Thyroid gland (tissue), 4 donors: ENCODE results near the gene SST. TPM values are rescaled to one million over a fixed set of nuclear protein-coding genes. Genes with fewer than 3 reads are reported as not detected.

ENCODE experiments used
- DNase-seq, 2 donors: peaks; one replicate each; pipeline ENCODE4 v3.0.0-alpha.2; 2019
- H3K27ac ChIP-seq, 3 donors: fragments of 200-600 bp; sonication (generic); 1 replicate in 2 of 3; 2 replicates in 1 of 3; pipeline ENCODE4 v1.5.1; 2016 to 2019; ENCODE audit warnings: mild to moderate bottlenecking in 1 of 3, moderate library complexity in 1 of 3
- H3K27me3 ChIP-seq: fragments of 200-600 bp; sonication (generic); one replicate; pipeline ENCODE4 v1.5.1; 2019
- H3K36me3 ChIP-seq, 2 donors: fragments of 200-600 bp; sonication (generic); one replicate each; pipeline ENCODE4 v1.5.1; 2016 to 2019
- H3K4me1 ChIP-seq, 2 donors: fragments of 200-600 bp; sonication (generic); one replicate each; pipeline ENCODE4 v1.5.1; 2017 to 2019
- H3K4me3 ChIP-seq, 3 donors: fragments of 200-600 bp; sonication (generic); replicated peaks in 1 of 3; 1 replicate in 2 of 3; 2 replicates in 1 of 3; pipeline ENCODE4 v1.5.1; 2016; ENCODE audit warnings: mild to moderate bottlenecking in 1 of 3
- H3K9me3 ChIP-seq: fragments of 200-600 bp; sonication (generic); one replicate; pipeline ENCODE4 v1.5.1; 2017
- POLR2A ChIP-seq, 2 donors: fragments of 450-650 bp; IDR thresholded peaks; one replicate each; pipeline ENCODE4 v1.6.1; 2017; ENCODE audit warnings: antibody characterized with exemption in 2 of 2, mild to moderate bottlenecking in 2 of 2, moderate library complexity in 1 of 2
- WGBS, 2 donors: methylation state at CpG; one replicate each; pipeline ENCODE4 v1.1.5; 2017; 5-methylcytosine and 5-hydroxymethylcytosine counted together
- intact Hi-C: fragments of 100-400 bp; cut with DNase I; formaldehyde crosslinking; loops from one replicate; pipeline ENCODE4 v1.15.1; 2023
- total RNA-seq, 4 donors: library from RNA; depleted of rRNA; stranded (reverse); fragments of >200 nt; gene quantifications; one replicate each; pipeline ENCODE4 v1.2.3, GENCODE V29; 2016
- TF ChIP-seq, protein P1 (sequence below), 6 experiments: fragments of 200-600 bp in 3 of 6; fragments of 450-650 bp in 3 of 6; sonication (generic) in 3 of 6; IDR thresholded peaks; one replicate each; pipeline ENCODE4 v1.5.1; 2016 to 2019; ENCODE audit warnings: antibody characterized with exemption in 6 of 6, mild to moderate bottlenecking in 2 of 6, inconsistent platforms in 1 of 6, moderate library complexity in 1 of 6

The SST gene
- total RNA-seq, 4 donors from 2014 or later: 1.5 TPM; not detected in 3

DNA sequence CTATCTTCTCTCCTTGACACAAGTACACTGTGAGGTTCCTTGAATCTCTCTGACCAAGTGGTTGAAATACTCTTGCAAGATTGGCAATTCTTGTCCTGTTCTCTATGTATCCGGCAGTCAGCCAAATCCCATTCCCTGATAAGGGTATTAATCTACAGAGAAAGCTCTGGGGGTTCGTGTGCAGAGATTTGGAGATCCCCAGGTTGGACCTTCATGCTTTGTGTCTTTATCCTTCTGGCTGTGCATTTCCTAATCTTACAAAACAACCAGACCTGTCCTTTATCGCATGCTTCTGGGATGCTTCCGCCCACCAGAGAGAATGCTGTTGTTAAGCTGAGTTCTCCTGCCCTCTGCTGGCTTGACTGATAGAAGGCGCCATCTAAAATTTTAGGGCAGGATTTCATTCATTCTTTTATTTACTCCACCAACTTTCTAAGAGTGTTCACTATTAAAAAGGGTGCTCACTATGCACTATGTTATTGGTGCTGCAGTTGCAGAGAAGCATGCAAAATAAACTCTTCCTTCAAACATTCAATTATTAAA lies 8.6 kb upstream of the SST start:
- H3K9me3 ChIP-seq: no peaks in the 10 kb centered on the region
- intact Hi-C loops: loop anchor here (2.0 to 10.0 kb wide), 2 partner anchors 360 to 454 kb away; no protein-coding TSS in a partner anchor
- WGBS, 2 donors: 20 to 22% methylated on average over 5 of the region's 5 CpGs
- H3K36me3 ChIP-seq: no peaks in the 10 kb centered on the region
- H3K27me3 ChIP-seq: no peaks in the 10 kb centered on the region
- no peak for TF ChIP-seq POLR2A (IDR thresholded peaks at IDR 0.05)
- TF ChIP-seq, protein P1, sequence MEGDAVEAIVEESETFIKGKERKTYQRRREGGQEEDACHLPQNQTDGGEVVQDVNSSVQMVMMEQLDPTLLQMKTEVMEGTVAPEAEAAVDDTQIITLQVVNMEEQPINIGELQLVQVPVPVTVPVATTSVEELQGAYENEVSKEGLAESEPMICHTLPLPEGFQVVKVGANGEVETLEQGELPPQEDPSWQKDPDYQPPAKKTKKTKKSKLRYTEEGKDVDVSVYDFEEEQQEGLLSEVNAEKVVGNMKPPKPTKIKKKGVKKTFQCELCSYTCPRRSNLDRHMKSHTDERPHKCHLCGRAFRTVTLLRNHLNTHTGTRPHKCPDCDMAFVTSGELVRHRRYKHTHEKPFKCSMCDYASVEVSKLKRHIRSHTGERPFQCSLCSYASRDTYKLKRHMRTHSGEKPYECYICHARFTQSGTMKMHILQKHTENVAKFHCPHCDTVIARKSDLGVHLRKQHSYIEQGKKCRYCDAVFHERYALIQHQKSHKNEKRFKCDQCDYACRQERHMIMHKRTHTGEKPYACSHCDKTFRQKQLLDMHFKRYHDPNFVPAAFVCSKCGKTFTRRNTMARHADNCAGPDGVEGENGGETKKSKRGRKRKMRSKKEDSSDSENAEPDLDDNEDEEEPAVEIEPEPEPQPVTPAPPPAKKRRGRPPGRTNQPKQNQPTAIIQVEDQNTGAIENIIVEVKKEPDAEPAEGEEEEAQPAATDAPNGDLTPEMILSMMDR (IDR thresholded peaks at IDR 0.05): peak in 3 of 6 experiments; percentile 48 to 67 (median 59)
- peak; percentile 24 to 39 for DNase-seq
- no peaks in the 10 kb centered on the region for H3K4me1 ChIP-seq
- no peak overlapping the region for H3K27ac ChIP-seq
- H3K4me3 ChIP-seq: no peak overlapping the region

DNA sequence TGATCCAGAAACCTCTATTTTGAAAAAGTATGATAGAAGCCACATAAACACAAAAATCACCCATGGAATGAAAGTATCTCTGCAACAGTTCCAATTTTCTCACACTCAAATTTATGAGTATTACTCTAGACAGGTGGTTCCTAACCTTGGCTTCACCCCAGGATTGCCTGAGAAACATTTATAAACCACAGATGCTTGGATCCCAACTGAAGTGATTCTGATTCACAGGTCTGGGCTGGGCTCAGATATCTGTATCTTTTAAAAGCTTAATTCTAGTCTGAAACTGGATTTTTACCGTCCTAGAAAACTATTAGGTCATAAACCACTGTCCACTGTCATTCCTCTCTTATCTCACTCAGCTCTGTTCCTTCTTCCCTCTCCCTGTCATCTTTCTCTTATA lies 7.4 kb upstream of the SST start:
- Histone ChIP-seq H3K36me3 (no peaks in the 10 kb centered on the region), H3K4me1 (no peaks in the 10 kb centered on the region), H3K27ac (no peak overlapping the region), H3K4me3 (no peak overlapping the region), H3K27me3 (no peaks in the 10 kb centered on the region), H3K9me3 (no peaks in the 10 kb centered on the region)
- no peak for DNase-seq
- TF ChIP-seq POLR2A (IDR thresholded peaks at IDR 0.05): no peak
- TF ChIP-seq, protein P1 (IDR thresholded peaks at IDR 0.05): no peak
- intact Hi-C loops: loop anchor here (2.0 to 10.0 kb wide), 2 partner anchors 359 to 453 kb away; no protein-coding TSS in a partner anchor
- WGBS, 2 donors: 59 to 70% methylated on average over 1 of the region's 1 CpG

DNA sequence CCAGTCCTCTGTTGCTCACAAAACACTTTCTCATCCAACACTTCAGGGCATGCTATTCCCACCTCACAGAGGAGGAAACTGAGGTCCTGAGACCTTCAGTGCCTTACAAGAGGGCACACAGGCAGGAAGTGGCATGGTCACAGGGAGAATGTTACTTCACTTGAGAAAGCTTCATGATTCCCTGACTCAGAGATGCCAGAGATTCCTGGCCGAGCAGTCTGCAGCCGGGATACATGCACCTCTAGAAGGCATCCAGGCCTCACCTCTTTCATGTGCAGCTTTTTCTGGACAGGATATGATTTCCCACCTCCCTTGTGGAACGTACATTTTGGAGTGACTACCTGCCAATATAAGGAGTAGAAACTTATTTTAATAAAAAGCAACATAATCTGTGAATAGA lies 2.8 kb upstream of the SST start:
- no peaks in the 10 kb centered on the region for H3K36me3 ChIP-seq
- no peak overlapping the region for H3K27ac ChIP-seq
- WGBS, 2 donors: 48 to 61% methylated on average over 3 of the region's 3 CpGs
- intact Hi-C loops: loop anchor here (10.0 kb wide), 1 partner anchor 448 kb away; no protein-coding TSS in a partner anchor
- H3K4me3 ChIP-seq: no peak overlapping the region
- H3K9me3 ChIP-seq: no peaks in the 10 kb centered on the region
- DNase-seq: no peak
- no peak for TF ChIP-seq POLR2A (IDR thresholded peaks at IDR 0.05)
- TF ChIP-seq, protein P1 (IDR thresholded peaks at IDR 0.05): no peak
- no peaks in the 10 kb centered on the region for H3K4me1 ChIP-seq
- no peaks in the 10 kb centered on the region for H3K27me3 ChIP-seq

DNA sequence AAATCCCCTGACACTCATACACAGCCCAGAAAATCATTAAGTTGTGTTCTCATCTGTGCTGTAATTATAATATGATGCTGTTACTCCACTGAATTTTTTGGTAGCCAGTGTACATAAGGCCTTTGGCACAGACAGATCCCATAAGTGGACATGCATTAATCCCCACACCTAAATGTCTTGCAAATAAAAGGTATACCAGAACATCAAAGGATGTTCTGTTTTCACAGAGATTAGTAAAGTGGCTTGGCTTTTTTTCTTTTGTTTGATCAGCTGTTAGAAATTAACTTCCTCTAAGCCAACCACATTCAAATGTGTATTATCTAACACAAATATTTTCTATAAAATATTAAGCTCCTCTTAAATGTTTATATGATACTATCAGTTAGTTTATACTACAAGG lies 2.7 kb downstream of the SST start:
- no peak overlapping the region for H3K27ac ChIP-seq
- H3K4me3 ChIP-seq: no peak overlapping the region
- intact Hi-C loops: no loop called here
- no peaks in the 10 kb centered on the region for H3K9me3 ChIP-seq
- no peaks in the 10 kb centered on the region for H3K36me3 ChIP-seq
- DNase-seq: no peak
- no peaks in the 10 kb centered on the region for H3K4me1 ChIP-seq
- no peaks in the 10 kb centered on the region for H3K27me3 ChIP-seq
- TF ChIP-seq, protein P1 (IDR thresholded peaks at IDR 0.05): no peak
- no peak for TF ChIP-seq POLR2A (IDR thresholded peaks at IDR 0.05)

DNA sequence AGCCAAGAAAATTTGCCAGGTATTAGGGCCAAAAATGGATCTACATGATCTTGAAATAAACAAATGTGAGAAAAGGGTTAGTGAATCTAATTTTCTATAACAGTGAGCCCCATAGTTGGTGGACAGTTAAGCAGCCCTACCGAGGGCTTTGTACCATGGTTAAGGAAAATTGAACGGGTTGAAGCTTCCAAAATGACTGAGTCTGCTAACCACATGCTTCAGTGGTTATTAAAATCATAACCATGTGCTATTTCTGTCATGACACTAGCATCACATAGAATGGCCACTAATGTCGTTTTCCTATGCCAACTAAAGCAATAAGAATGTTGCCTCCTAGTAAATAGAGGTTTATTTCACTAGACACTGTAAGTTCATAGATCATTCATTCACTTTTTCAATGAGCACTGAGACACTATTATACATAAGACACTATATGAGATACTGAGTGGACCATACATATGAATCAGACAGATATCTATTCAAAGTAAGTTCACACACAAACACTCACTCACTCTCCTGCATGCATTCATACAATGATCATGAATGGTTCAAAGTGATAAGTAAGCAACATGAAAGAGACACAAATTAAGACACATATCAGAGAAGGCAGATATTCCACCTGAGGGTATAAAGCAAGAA lies 4.3 kb downstream of the SST start:
- WGBS, 2 donors: 77% methylated on average over 3 of the region's 3 CpGs
- Histone ChIP-seq H3K4me1 (no peaks in the 10 kb centered on the region), H3K27ac (no peak overlapping the region), H3K9me3 (no peaks in the 10 kb centered on the region), H3K27me3 (no peaks in the 10 kb centered on the region), H3K4me3 (no peak overlapping the region), H3K36me3 (no peaks in the 10 kb centered on the region)
- intact Hi-C loops: no loop called here
- TF ChIP-seq, protein P1 (IDR thresholded peaks at IDR 0.05): no peak
- TF ChIP-seq POLR2A (IDR thresholded peaks at IDR 0.05): no peak
- DNase-seq: no peak
